Stimulated activated CD4-positive, alpha-beta T cell treated with anti-CD3 and anti-CD28 coated beads, Interleukin-12 subunit alpha, Interleukin-12 subunit beta, amount 100 ng/mL, for 24 hours (primary cell): ENCODE measurements around the gene DENND11.

Experiments
- DNase-seq, 2 experiments: peaks; one replicate each; pipeline ENCODE4 v3.0.0-alpha.2; 2020; ENCODE audit warnings: low read depth in 2 of 2

DENND11 gene

GRCh38 chr7:141702047-141702567 is at the start of gene DENND11:
Gene DENND11 (minus strand): TSS chr7:141702166. CDS start chr7:141702153, 13 bp downstream.
- peak in 1 of 2 experiments; percentile 25 for DNase-seq

DNA sequence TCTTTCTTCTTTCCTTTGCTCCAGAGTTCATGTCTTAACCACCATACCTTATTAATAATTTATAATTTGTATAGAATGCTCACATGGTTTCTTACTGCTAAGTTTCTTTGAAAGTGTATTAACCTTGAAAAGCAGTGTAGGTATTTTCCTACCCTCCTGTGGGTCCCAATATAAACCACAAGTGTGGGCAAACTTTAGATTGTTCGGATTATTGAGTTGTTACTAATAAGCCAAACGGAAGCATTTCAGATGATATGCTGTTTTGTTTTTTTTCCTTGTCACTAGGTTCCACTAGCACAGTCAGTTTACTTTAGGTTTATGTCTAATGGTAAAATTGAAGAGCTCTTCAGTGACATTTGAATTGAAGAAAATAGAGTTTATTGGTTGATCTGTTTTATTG is 46.4 kb upstream of the DENND11 start:
- DNase-seq = no peak

- DNase-seq = no peak
Observed at GRCh38 chr7:141744131-141744530, 42.2 kb upstream of the DENND11 start.

DNA sequence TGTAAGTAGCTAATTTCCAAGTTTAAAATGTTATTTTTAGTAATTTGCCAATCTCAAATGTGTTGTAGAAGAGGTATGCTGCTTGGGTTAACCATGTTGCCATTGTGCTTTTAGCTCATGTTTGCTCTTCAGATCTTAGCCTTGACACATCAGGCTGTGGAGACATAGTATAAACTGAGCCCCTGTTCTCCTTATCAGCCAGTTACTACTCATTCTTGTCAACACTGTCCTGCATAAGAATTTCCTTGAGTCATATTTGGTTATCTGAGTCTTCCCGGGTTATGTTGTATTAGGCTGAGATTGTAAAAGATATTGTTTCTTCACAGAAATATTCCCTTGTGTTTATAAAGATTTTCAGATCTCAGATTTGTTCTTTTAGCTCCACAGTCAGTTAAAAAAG is 40.3 kb upstream of the DENND11 start:
- no peak for DNase-seq

- DNase-seq = no peak
Observed at GRCh38 chr7:141739250-141739649, 37.3 kb upstream of the DENND11 start.

- no peak for DNase-seq
Observed at GRCh38 chr7:141738592-141739013, 36.6 kb upstream of the DENND11 start.

DNA sequence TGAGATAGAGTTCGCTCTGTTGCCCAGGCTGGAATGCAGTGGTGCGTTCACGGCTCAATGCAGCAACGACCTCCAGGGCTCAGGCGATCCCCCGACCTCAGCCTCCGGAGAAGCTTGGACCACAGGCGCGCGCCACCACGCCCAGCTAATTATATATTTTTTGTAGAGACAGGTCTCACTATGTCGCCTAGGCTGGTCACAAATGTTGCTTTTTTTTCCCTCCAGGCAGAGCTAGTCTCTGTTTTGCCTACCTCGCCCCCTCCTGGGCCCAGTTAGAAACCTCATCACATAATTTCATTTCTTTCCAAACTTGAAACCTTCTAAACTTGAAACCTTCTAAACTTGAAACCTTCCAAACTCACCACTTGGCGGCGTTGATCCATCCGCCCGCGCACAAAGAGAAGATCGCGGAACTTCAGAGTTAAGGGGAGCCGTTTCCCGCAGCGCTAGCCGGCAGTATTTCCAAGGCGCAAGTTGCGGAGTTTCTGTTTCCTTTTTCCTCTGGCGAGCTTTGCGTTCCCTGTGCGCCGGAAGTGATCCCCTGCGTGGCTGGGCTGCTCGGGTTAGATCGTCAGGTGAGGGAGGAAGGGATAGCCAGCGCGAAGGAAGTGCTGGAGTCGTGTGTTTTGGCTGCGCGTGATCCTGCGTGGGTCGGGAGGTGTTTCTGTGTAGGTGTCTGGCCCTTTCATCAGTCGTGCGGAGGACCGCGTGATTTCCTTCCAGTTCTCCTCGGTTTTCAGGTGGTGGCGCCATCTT is 36.0 kb upstream of the DENND11 start, which contains the start of gene SSBP1:
SSBP1 (plus strand) TSS at position 523 of the 756 bp plus-strand sequence. CDS start 809 bp downstream, outside the sequence.
- peak; percentile 83 to 87 for DNase-seq

DNA sequence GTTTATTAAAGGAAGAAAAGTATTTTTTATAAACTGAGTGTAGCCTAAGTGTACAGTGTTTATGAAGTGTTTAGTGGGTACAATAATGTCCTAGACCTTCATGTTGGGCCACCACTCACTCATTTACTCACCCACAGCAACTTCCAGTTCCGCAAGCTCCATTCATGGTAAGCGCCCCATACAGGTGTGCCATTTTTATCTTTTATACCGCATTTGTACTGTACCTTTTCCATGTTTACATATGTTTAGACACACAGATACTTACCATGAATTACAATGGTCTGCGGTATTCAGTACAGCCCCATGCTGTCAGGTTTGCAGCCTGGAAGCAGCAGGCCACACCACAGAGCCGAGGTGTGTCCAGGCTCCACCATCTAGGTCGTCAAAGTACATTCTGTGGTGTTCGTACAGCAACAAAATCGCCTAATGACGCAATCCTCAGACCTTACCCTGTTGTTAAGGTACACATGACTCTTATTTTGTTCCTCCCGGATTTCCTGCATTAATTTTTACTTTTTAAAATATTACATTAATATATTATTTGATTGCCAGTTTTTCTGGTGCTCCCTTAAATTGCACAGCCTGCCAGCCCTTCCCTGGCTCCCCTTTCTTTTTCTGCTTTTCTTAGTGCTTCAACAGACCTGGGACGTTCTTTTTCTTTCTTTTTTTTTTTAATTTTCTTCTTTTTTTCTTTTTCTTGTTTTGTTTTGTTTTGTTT is 35.3 kb upstream of the DENND11 start:
- no peak for DNase-seq

DNA sequence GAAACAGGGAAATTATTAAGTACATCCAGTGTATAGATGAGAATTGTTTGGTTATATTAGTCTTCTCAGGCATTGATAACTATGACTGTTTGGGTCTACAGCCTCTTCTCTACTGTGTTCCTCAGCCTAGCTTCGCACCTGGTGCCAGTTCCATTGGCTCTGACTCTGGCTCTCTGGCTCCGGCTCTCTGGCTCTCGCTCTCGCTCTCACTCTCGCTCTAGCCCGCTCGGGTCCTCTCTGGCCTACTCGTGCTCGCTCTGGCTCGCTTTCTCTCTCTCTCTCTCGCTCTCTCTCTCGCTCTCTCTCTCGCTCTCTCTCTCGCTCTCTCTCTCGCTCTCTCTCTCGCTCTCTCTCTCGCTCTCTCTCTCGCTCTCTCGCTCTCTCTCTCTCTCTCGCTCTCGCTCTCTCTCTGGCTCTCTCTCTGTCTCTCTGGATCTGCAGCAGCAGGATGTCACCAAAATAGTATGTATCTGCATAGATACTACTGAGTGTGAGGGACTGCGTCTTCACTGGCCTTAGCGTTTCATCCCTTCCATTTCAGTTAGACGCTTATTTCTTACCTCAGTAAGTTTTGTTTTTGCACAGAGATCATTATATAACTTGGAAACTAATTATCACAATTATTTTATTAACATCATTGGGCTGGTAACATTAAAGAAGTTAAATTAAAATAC is 29.6 kb upstream of the DENND11 start:
- DNase-seq = no peak

DNA sequence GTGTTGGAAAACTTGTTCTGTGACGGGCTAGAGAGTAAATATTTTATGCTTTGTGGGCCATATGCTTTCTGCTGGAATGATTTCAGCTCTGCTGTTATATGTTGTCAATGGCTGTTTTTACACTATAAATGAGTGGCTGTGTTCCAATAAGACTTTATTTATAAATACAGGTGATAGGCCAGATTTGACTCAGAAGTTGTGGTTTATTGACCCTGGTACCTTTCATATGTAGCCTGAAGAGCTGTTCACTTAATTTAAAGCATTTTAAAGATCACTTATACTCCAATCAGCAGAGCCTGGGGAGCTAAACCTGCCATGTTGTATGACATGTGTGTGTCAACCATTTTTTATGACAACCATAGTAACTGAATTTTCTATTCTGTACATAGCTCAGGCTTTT is 27.1 kb upstream of the DENND11 start:
- no peak for DNase-seq

DNA sequence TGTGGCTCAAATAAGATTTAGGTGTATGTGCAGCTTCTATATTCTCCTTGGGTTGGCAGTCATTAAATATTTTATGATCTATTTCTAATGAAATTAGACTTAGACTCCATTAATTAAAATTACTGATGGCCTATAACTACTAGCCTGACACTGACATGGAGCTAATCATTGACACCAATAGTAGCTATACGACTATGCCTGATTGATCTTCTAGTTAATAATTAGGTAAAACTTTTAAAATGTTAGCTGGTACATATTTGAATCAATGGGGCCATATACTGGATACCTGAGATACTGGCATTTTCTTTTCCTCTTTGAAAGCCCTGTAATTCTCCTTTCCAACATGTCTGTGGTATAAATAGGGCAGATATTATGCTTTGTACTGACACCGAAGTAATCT is 20.6 kb upstream of the DENND11 start:
- no peak for DNase-seq

DNA sequence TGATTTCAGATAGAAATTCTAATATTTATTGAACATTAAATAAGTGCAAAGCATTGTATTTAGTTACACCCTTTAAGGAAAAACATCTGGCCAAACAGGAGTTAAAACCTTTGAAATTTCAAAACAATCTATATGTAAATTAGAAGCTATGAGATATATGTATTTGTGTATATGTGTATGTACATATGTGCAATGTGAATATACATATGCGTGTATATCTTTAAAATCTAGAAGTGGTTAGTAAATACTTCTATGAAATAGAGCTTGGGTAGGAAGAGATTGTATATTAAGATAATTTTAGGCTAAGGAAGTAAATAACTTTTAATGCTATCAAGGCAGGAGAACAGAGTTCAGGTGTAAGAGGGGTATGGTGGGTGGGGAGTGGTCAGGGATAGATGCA is 15.5 kb upstream of the DENND11 start:
- DNase-seq = no peak

GRCh38 chr7:141715794-141716689 is 14.1 kb upstream of the DENND11 start:
- no peak for DNase-seq

DNA sequence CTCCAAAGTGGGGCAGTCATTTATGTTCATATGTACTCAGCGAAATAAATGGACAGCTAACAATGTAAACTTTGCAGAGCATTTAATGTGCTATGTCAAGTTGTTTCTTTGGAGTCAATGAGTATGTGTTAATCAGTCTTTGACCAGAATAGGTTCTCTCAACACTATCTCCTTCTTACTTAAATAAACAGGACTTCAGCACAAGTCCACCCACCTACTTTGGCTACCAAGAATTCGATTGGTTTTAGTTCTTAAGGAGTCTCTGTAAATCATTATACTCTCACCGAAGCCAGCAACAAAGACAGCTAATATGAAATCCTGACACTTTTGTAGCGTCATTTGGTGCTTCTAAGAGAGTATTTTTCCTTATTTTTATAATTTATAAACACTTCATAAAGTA is 13.1 kb upstream of the DENND11 start:
- no peak for DNase-seq

- no peak for DNase-seq
Observed at GRCh38 chr7:141714571-141714970, 12.6 kb upstream of the DENND11 start.

DNA sequence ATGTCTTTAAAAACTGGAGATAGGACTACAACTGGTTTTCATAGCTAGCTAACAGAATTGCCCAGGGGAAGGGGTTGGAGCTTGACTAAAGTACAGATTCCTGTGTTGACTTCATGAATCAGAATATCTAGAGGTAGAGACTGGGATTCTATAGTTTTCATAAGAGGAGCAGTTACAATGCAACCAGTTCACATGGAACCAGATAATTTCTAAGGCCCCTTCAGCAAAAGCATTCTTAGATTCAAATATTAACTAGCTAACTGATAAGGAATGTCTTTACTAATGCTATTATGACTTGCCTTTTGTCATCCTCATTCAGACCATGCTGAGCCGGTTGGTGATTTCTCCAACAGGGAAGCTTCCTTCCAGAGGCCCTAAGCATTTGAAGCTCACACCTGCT is 11.9 kb upstream of the DENND11 start:
- no peak for DNase-seq

- no peak for DNase-seq
Observed at GRCh38 chr7:141712603-141713255, 10.8 kb upstream of the DENND11 start.

GRCh38 chr7:141710301-141710700 is 8.3 kb upstream of the DENND11 start:
- no peak for DNase-seq

DNA sequence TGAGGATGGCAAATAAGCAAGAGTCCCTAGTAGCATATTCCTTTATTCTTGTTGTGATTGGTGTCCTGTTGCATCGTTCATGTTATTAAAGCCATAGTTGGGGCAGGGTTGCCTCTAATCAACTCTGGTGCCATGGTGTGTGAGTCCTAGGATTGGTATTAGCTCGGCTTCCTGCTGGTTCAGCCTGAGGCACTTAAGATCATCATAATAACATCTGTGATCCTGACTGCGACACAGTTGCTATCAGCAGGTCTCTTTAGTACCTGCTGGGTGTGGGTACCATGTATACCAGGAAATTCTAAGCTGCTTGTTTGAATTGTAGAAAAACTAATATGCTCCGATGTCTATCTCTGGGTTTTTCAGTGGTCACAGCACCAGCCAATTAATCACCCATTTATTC is 7.8 kb upstream of the DENND11 start:
- no peak for DNase-seq

- DNase-seq = no peak
Observed at GRCh38 chr7:141709318-141709717, 7.4 kb upstream of the DENND11 start.

DNA sequence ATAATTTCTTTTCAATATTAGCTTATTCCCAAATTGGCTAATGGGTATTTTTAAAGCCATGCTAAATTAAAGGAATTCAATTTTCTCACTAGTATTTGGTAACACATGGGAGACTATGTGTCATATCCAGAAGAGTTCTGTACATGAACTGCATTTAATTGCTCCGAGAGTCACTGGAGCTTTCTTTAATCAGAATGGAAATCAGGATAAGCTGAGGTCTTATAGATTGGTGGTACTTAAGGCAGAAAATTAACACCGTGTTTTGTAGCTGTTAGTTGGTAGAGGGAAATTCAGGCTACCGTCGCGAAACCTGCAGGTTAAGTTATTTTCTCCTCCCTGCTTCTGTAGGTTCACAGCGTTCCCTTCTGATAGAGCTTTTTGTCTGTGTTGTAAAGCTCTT is 6.4 kb upstream of the DENND11 start, which contains the start of gene WEE2:
WEE2 (plus strand) TSS at position 3 of the 400 bp plus-strand sequence. CDS start 406 bp downstream, outside the sequence.
- DNase-seq = no peak
